ENCODE results near the gene CMTM6.
"Not testable (repeated sequence)": the region's sequence is repeated elsewhere in the genome, so short reads cannot be mapped to it uniquely, and the experiment has no call there.

The CMTM6 gene

DNA sequence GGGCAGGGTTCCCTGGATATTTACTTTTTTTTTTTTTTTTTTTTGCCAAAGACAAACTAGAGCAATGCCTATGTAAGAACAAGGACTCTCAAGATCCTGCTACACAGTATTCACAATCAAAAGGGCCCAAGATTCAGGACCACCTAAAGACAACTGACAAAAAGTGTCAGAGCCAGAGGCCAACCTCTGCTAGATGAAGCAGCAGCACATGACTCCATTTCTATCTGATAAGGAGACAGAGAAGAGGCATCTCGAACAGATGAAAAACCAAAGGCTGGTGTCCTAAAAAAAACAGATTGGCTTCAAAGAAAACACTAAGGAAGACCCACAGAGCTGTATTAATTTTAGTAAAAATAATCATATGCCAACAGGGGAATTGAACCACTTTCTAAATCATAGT lies 20.0 kb downstream of the CMTM6 start:
- no peak overlapping the region for H3K27ac ChIP-seq (ENCODE audit: low read length)
- H3K4me1 ChIP-seq (ENCODE audit: control insufficient read depth in 1 of 2, insufficient read depth in 2 of 2, low read length in 2 of 2): no peaks in the 10 kb centered on the region
- H3K4me3 ChIP-seq (ENCODE audit: low read depth in 1 of 2, low read length in 2 of 2): no peak overlapping the region
- no peaks in the 10 kb centered on the region for H3K9me3 ChIP-seq (ENCODE audit: control insufficient read depth in 1 of 2, low read length in 2 of 2)
- no peaks in the 10 kb centered on the region for H3K27me3 ChIP-seq (ENCODE audit: low read depth, low read length)
- peaks cover 4 to 13% of the 10 kb centered on the region in 2 donors for H3K36me3 ChIP-seq (ENCODE audit: control insufficient read depth in 1 of 2, insufficient read depth in 2 of 2, low read length in 2 of 2)

DNA sequence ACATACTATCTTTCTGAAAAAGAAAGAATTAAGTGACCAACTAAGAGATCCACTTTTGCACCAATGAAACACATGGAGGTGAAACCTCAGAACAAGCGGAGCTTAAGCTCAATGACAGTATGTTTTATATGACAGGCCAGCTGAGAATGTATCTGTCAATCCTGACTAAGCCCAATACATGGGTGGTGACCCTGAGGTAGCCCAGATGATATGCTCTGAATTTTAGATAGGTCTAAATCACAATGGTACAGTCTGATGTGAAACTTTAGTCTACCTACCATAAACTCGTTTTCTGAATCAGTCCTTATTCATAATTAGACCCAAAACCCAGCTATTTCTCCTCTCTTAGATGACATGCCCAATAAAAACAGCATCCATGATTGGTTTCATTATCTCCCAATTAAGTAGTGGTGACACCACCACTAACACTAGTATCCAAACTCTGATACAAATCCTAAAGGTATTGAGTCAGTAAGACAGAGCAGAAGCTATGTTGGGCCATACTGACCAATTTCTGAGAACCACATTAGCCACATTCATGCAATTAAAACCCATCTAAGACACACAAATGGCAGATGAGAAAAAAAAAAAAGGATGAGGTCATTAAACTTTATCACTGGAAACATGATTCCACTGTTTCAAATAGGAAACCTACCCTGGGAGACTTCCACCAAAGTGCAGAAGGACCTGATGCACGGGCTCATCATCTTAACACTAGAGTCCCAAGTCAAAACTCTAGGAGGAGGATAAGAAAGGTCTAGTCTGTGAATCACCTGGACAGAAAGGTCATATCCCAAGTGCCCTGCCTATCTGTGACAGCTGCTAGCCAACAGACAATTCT lies 20.6 kb downstream of the CMTM6 start:
- no peaks in the 10 kb centered on the region for H3K9me3 ChIP-seq (ENCODE audit: control insufficient read depth in 1 of 2, low read length in 2 of 2)
- no peaks in the 10 kb centered on the region for H3K27me3 ChIP-seq (ENCODE audit: low read depth, low read length)
- H3K4me3 ChIP-seq (ENCODE audit: low read depth in 1 of 2, low read length in 2 of 2): no peak overlapping the region
- no peaks in the 10 kb centered on the region for H3K4me1 ChIP-seq (ENCODE audit: control insufficient read depth in 1 of 2, insufficient read depth in 2 of 2, low read length in 2 of 2)
- H3K36me3 ChIP-seq (ENCODE audit: control insufficient read depth in 1 of 2, insufficient read depth in 2 of 2, low read length in 2 of 2): peaks cover 4 to 13% of the 10 kb centered on the region in 2 donors
- H3K27ac ChIP-seq (ENCODE audit: low read length): no peak overlapping the region

DNA sequence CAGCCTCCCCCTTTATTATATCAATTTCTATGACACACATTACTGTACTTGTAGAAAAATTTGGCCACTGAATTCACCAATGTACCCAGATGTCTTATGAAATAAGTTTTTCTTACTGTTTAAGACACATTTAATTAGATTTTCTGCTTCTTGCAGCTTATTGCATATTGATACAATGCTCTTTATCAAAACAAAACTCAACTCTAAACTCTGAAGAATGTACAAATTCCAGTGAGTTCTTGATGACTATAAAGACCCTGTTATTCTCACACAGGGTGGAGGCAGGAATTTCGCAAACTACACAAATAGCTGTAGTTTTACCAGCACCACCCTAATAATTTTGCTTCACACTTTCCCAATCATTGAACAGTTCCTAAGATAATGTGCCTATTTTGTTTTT lies 22.0 kb downstream of the CMTM6 start:
- Histone ChIP-seq H3K4me1 (ENCODE audit: control insufficient read depth in 1 of 2, insufficient read depth in 2 of 2, low read length in 2 of 2) (no peaks in the 10 kb centered on the region), H3K36me3 (ENCODE audit: control insufficient read depth in 1 of 2, insufficient read depth in 2 of 2, low read length in 2 of 2) (peaks cover 4 to 13% of the 10 kb centered on the region in 2 donors), H3K9me3 (ENCODE audit: control insufficient read depth in 1 of 2, low read length in 2 of 2) (no peaks in the 10 kb centered on the region), H3K27ac (ENCODE audit: low read length) (no peak overlapping the region), H3K4me3 (ENCODE audit: low read depth in 1 of 2, low read length in 2 of 2) (no peak overlapping the region), H3K27me3 (ENCODE audit: low read depth, low read length) (no peaks in the 10 kb centered on the region)

DNA sequence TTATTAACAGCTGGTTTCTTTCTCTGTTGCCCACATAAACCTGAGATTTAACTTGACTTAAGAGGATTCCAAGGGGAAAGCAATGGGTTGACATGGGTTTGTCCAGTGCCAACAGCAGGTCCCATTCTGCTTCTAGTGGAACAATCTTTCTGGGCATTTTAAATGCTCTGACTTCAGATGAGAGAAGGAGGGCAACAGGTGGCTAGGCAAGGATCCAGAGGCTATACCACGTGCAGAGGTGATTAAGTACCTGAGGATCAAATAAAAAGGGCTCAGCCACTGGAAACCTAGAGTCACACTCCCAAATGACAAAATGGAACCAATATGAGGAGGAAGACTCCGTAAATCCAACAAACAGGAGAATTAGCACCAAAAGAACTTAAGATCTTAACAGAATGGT lies 28.5 kb downstream of the CMTM6 start:
- no peak overlapping the region for H3K27ac ChIP-seq (ENCODE audit: low read length)
- no peaks in the 10 kb centered on the region for H3K36me3 ChIP-seq (ENCODE audit: control insufficient read depth in 1 of 2, insufficient read depth in 2 of 2, low read length in 2 of 2)
- H3K9me3 ChIP-seq (ENCODE audit: control insufficient read depth in 1 of 2, low read length in 2 of 2): no peaks in the 10 kb centered on the region
- no peaks in the 10 kb centered on the region for H3K27me3 ChIP-seq (ENCODE audit: low read depth, low read length)
- H3K4me3 ChIP-seq (ENCODE audit: low read depth in 1 of 2, low read length in 2 of 2): no peak overlapping the region
- peaks cover 0 to 4% of the 10 kb centered on the region in 2 donors for H3K4me1 ChIP-seq (ENCODE audit: control insufficient read depth in 1 of 2, insufficient read depth in 2 of 2, low read length in 2 of 2)

DNA sequence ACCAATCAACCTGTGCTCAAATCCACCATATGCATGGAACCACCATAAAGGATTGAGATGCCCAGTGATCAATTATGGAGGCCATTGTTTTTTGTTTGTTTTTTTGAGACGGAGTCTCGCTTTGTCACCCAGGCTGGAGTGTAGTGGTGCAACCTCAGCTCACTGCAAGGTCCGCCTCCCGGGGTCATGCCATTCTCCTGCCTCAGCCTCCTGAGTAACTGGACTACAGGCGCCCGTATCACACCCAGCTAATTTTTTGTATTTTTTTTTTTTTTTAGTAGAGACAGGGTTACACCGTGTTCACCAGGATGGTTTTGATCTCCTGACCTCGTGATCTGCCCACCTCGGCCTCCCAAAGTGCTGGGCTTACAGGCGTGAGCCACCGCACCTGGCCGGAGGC lies 30.5 kb downstream of the CMTM6 start:
- H3K27ac ChIP-seq (ENCODE audit: low read length); H3K36me3 ChIP-seq (ENCODE audit: control insufficient read depth in 1 of 2, insufficient read depth in 2 of 2, low read length in 2 of 2); H3K9me3 ChIP-seq (ENCODE audit: control insufficient read depth in 1 of 2, low read length in 2 of 2); H3K4me1 ChIP-seq (ENCODE audit: control insufficient read depth in 1 of 2, insufficient read depth in 2 of 2, low read length in 2 of 2); H3K4me3 ChIP-seq (ENCODE audit: low read depth in 1 of 2, low read length in 2 of 2); H3K27me3 ChIP-seq (ENCODE audit: low read depth, low read length): not testable (repeated sequence)

DNA sequence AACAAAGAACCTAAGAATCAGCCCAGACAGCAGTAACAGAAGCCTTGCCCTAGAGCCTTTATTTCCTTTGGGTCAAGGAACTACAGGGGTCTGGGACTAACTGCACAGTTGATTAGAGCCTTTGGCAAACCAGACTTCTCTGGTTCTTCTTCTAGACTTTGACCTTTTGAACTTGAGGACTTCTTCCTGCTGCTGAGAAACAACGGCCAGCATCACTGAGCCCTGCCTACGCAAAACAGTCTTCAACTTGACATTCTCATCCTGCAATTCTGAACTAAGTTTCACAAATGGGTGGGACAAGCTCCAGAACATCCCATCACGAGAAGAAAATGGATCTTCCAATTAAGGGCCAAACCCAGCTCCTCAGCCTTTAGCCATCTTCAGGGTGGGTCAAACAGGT lies 31.4 kb downstream of the CMTM6 start:
- Histone ChIP-seq H3K4me1 (ENCODE audit: control insufficient read depth in 1 of 2, insufficient read depth in 2 of 2, low read length in 2 of 2) (peaks cover 0 to 9% of the 10 kb centered on the region in 2 donors), H3K9me3 (ENCODE audit: control insufficient read depth in 1 of 2, low read length in 2 of 2) (no peaks in the 10 kb centered on the region), H3K27me3 (ENCODE audit: low read depth, low read length) (no peaks in the 10 kb centered on the region), H3K36me3 (ENCODE audit: control insufficient read depth in 1 of 2, insufficient read depth in 2 of 2, low read length in 2 of 2) (no peaks in the 10 kb centered on the region), H3K4me3 (ENCODE audit: low read depth in 1 of 2, low read length in 2 of 2) (no peak overlapping the region), H3K27ac (ENCODE audit: low read length) (no peak overlapping the region)

DNA sequence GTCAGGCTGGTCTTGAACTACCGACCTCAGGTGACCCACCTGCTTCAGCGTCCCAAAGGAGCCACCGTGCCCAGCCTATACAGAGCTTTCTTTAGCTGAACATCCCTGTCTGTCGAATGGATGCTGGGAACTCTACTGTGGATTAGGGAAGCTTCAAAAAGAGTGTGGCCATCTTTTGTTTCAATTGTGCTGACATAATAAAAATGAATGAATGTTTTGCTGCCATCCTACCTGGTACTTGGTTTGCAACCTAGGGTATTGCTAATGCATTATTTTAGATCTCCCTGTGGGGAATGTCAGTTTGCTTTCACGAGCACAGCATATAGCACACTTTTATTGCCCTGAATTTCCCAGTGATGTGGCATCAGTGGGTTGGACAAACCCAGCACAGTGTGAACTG lies 32.3 kb downstream of the CMTM6 start:
- H3K9me3 ChIP-seq (ENCODE audit: control insufficient read depth in 1 of 2, low read length in 2 of 2): no peaks in the 10 kb centered on the region
- H3K27me3 ChIP-seq (ENCODE audit: low read depth, low read length): no peaks in the 10 kb centered on the region
- H3K36me3 ChIP-seq (ENCODE audit: control insufficient read depth in 1 of 2, insufficient read depth in 2 of 2, low read length in 2 of 2): no peaks in the 10 kb centered on the region
- no peak overlapping the region for H3K4me3 ChIP-seq (ENCODE audit: low read depth in 1 of 2, low read length in 2 of 2)
- peaks cover 0 to 9% of the 10 kb centered on the region in 2 donors for H3K4me1 ChIP-seq (ENCODE audit: control insufficient read depth in 1 of 2, insufficient read depth in 2 of 2, low read length in 2 of 2)
- no peak overlapping the region for H3K27ac ChIP-seq (ENCODE audit: low read length)

DNA sequence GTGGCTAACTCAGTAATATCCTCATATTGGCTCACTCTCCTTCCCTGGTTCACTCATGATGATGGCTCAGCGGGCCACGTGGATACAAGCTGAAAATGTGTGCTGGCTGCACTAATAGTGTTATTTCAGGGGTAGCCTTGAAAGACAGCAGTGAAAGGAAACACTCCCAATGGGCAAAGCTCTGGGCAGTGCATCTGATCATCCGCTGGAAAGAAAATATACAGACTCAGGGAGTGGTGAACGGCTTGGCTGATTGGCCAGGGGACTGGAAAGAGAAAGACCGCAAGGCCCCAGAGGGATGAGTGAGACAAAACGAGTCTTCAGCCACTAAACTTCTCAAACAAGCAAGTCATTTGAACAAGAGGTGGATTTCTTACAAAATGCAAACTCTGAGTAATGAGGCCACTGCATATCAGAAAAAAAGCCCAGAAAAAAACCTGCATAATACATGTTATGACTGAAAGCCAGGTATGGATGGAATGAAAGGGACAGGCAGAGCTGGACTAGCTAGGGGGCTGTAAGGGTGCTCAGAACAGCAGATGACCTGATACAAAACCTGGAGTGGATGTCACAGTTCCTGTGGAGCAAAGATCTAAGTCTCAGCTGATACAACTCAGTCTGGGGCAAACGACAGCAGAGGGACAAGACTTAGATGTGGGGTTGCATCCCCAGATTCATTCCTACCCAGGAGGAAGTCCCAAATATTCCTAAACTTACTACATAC lies 33.3 kb downstream of the CMTM6 start:
- H3K36me3 ChIP-seq (ENCODE audit: control insufficient read depth in 1 of 2, insufficient read depth in 2 of 2, low read length in 2 of 2): no peaks in the 10 kb centered on the region
- no peak overlapping the region for H3K27ac ChIP-seq (ENCODE audit: low read length)
- no peaks in the 10 kb centered on the region for H3K9me3 ChIP-seq (ENCODE audit: control insufficient read depth in 1 of 2, low read length in 2 of 2)
- peaks cover 0 to 9% of the 10 kb centered on the region in 2 donors for H3K4me1 ChIP-seq (ENCODE audit: control insufficient read depth in 1 of 2, insufficient read depth in 2 of 2, low read length in 2 of 2)
- no peaks in the 10 kb centered on the region for H3K27me3 ChIP-seq (ENCODE audit: low read depth, low read length)
- no peak overlapping the region for H3K4me3 ChIP-seq (ENCODE audit: low read depth in 1 of 2, low read length in 2 of 2)

DNA sequence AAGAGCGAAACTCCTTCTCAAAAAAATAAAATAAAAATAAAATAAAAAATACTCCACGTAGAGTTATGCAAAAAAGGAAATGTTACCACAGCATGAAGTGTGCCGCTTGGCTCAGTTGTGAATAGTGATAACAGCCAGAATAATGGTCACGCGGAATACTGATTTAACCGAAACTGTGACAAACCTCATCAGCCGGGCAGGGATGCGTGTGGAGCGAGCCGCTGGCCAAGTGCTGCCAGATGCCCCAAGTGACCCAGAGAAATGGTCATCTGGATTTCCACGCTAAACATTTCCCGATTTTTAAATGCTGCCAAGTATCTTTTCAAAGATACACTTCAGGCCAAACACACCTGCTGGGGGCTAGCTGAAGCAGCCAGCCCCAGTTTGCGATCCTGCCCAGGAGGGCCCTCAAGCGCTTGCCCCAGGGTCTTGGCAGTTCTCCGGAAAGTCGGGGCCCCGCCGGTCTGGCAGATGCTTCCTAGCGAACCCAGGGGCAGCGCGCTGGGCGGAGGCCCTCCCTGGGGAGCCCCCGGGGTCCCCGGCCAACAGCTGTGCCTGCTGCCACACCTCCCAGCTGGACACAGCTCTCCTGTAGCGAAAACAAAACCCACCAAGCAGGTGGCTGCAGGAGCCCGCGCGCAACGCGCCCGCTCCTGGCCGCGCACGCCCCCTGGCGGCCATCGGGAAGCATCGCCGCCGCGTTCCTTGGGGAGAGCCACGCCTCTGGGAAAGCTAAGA lies 35.1 kb downstream of the CMTM6 start:
- no peaks in the 10 kb centered on the region for H3K36me3 ChIP-seq (ENCODE audit: control insufficient read depth in 1 of 2, insufficient read depth in 2 of 2, low read length in 2 of 2)
- H3K4me1 ChIP-seq (ENCODE audit: control insufficient read depth in 1 of 2, insufficient read depth in 2 of 2, low read length in 2 of 2): peaks cover 0 to 9% of the 10 kb centered on the region in 2 donors
- H3K27ac ChIP-seq (ENCODE audit: low read length): no peak overlapping the region
- H3K4me3 ChIP-seq (ENCODE audit: low read depth in 1 of 2, low read length in 2 of 2): peak overlapping the region; percentile 42 to 54
- no peaks in the 10 kb centered on the region for H3K27me3 ChIP-seq (ENCODE audit: low read depth, low read length)
- no peaks in the 10 kb centered on the region for H3K9me3 ChIP-seq (ENCODE audit: control insufficient read depth in 1 of 2, low read length in 2 of 2)

DNA sequence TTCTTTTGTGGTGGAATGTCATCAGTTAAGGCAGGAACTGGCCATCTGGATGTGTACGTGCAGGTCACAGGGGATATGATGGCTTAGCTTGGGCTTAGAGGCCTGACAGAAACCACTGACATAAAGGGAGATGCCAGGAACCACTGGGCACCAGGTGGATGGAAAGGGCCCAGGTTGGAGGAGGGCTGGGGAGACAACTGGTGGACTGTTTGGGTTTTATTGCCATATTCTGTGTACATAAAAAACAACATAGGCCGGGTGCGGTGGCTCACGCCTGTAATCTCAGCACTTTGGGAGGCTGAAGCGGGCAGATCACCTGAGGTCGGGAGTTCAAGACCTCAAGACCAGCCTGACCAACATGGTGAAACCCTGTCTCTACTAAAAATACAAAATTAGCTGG lies 35.8 kb downstream of the CMTM6 start:
- not testable (repeated sequence) for H3K27ac ChIP-seq (ENCODE audit: low read length); H3K4me1 ChIP-seq (ENCODE audit: control insufficient read depth in 1 of 2, insufficient read depth in 2 of 2, low read length in 2 of 2); H3K9me3 ChIP-seq (ENCODE audit: control insufficient read depth in 1 of 2, low read length in 2 of 2); H3K36me3 ChIP-seq (ENCODE audit: control insufficient read depth in 1 of 2, insufficient read depth in 2 of 2, low read length in 2 of 2); H3K27me3 ChIP-seq (ENCODE audit: low read depth, low read length); H3K4me3 ChIP-seq (ENCODE audit: low read depth in 1 of 2, low read length in 2 of 2)

DNA sequence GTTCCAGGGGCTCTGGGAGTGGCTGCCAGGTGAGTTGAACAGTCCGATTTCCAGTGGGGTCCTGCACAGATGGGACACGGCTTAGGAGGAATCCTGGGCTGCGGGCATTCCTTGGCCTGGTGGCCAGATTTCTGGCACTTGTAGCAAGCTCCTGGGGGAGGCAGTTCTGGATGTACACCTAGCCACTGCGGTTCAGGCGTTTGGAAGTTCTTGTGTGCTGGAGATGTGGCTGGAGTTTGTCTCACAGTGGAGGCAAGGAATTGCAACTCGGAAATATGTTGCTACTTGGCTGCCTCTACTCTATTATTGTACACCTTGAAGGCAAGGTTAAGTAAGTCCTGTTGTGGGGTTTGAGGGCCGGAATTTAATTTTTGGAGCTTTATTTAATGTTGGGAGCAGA lies 37.9 kb downstream of the CMTM6 start:
- H3K36me3 ChIP-seq (ENCODE audit: control insufficient read depth in 1 of 2, insufficient read depth in 2 of 2, low read length in 2 of 2); H3K27me3 ChIP-seq (ENCODE audit: low read depth, low read length); H3K9me3 ChIP-seq (ENCODE audit: control insufficient read depth in 1 of 2, low read length in 2 of 2); H3K4me1 ChIP-seq (ENCODE audit: control insufficient read depth in 1 of 2, insufficient read depth in 2 of 2, low read length in 2 of 2); H3K27ac ChIP-seq (ENCODE audit: low read length); H3K4me3 ChIP-seq (ENCODE audit: low read depth in 1 of 2, low read length in 2 of 2): not testable (repeated sequence)
